Upper lobe of right lung (tissue), 1 donor: ENCODE measurements around the gene COL6A2. TPM values are rescaled to one million over a fixed set of nuclear protein-coding genes. Genes with fewer than 3 reads are reported as not detected.
A peak's percentile ranks its signal among the peaks of the same experiment; 100 is the strongest.

ENCODE experiments used
- ATAC-seq: fragments of 200-7000 bp; cut with Tn5 transposase; one replicate; pipeline ENCODE4 v1.9.1; 2020; ENCODE audit warnings: mild to moderate bottlenecking, moderate library complexity
- DNase-seq: peaks from one replicate; pipeline ENCODE4 v3.0.0-alpha.2; 2020
- H3K27ac ChIP-seq: fragments of 200-600 bp; one replicate; pipeline ENCODE4 v1.8.0; 2022
- H3K27me3 ChIP-seq: fragments of 200-600 bp; one replicate; pipeline ENCODE4 v1.8.0; 2022; ENCODE audit warnings: mild to moderate bottlenecking
- H3K36me3 ChIP-seq: fragments of 200-600 bp; one replicate; pipeline ENCODE4 v1.8.0; 2022
- H3K4me1 ChIP-seq: fragments of 200-600 bp; one replicate; pipeline ENCODE4 v1.8.0; 2022
- H3K4me3 ChIP-seq: fragments of 200-600 bp; one replicate; pipeline ENCODE4 v1.8.0; 2022; ENCODE audit warnings: mild to moderate bottlenecking
- H3K9me3 ChIP-seq: fragments of 200-600 bp; one replicate; pipeline ENCODE4 v1.8.0; 2022
- intact Hi-C: fragments of 100-400 bp; cut with DNase I; formaldehyde crosslinking; loops from one replicate; pipeline ENCODE4 v1.11.0; 2022
- total RNA-seq: library from RNA; stranded (reverse); fragmentation: NEBNext Ultra II Directional; extraction: Animal tissue kit (Norgen Biotek cat#: 25700); gene quantifications from one replicate; pipeline ENCODE4 v1.2.1, GENCODE V29; 2021
- TF ChIP-seq, protein P1 (sequence below): fragments of 200-600 bp; IDR thresholded peaks from one replicate; pipeline ENCODE4 v1.8.0; 2022; ENCODE audit warnings: antibody characterized with exemption
- donor health status: DM: no; HTN: yes; CAD: no; lungs with severe emphysema.

COL6A2 gene
- total RNA-seq, 1 donor from 2014 or later = 269 TPM

- no peaks in the 10 kb centered on the region for H3K4me1 ChIP-seq
- H3K27ac ChIP-seq = no peak overlapping the region
- no peak for ATAC-seq
- DNase-seq = no peak
- intact Hi-C loops = no loop called here
- no peaks in the 10 kb centered on the region for H3K36me3 ChIP-seq
- H3K9me3 ChIP-seq = no peaks in the 10 kb centered on the region
- H3K4me3 ChIP-seq = no peak overlapping the region
- no peaks in the 10 kb centered on the region for H3K27me3 ChIP-seq
- TF ChIP-seq, protein P1, sequence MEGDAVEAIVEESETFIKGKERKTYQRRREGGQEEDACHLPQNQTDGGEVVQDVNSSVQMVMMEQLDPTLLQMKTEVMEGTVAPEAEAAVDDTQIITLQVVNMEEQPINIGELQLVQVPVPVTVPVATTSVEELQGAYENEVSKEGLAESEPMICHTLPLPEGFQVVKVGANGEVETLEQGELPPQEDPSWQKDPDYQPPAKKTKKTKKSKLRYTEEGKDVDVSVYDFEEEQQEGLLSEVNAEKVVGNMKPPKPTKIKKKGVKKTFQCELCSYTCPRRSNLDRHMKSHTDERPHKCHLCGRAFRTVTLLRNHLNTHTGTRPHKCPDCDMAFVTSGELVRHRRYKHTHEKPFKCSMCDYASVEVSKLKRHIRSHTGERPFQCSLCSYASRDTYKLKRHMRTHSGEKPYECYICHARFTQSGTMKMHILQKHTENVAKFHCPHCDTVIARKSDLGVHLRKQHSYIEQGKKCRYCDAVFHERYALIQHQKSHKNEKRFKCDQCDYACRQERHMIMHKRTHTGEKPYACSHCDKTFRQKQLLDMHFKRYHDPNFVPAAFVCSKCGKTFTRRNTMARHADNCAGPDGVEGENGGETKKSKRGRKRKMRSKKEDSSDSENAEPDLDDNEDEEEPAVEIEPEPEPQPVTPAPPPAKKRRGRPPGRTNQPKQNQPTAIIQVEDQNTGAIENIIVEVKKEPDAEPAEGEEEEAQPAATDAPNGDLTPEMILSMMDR = no peak
Observed at GRCh38 chr21:46078978-46079351, 18.9 kb upstream of the COL6A2 start.

- intact Hi-C loops = no loop called here
Observed at GRCh38 chr21:46079352-46080170, 18.4 kb upstream of the COL6A2 start.

DNA sequence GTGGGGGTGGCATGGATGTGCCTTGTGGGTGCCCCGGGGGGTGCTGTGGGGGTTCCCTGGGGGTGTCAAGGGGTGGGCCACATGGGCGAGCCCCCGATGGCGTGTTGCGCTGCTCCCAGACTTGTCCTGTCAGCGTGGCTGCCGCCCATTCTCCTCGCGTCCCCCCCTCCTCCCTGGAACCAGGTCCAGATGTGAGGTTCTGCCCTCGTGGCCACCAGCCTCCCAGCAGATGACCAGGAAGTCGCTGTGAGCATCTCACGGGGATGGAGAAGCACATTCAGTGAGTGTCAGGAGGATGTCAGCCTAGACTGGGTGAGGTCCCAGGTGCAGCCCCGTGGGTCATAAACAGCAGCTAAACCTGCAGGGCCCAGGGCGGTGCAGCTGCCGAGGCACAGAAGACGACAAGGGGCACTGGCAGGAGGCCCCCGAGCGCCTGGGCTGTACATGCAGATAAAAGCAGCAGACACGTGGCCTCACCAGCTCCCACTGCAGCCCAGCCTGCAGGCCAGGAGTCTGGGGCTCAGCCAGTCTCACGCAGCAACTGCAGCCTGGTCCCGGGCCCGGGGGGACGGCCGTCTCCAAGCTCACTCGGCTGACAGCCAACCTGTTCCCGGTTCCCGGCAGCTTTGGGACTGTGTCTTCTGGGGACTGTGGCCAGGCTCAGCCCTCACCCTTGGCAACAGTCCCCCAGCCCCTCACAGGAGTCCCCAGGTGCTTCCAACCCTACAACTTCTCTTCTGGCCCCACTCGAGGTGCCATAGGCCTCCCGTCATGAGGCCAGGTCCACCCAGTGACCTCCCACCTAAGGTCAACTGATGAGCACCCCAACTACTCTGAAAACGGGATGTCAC is 17.5 kb upstream of the COL6A2 start:
- ATAC-seq (no peak), DNase-seq (peak; percentile 60)
- no peak overlapping the region for H3K27ac ChIP-seq
- intact Hi-C loops = no loop called here
- no peaks in the 10 kb centered on the region for H3K9me3 ChIP-seq
- TF ChIP-seq, protein P1 = no peak
- no peaks in the 10 kb centered on the region for H3K36me3 ChIP-seq
- H3K27me3 ChIP-seq = no peaks in the 10 kb centered on the region
- H3K4me1 ChIP-seq = no peaks in the 10 kb centered on the region
- H3K4me3 ChIP-seq = no peak overlapping the region

More at GRCh38 chr21:46079352-46080170, 18.4 kb upstream of the COL6A2 start:
- no peak overlapping the region for H3K27ac ChIP-seq
- H3K36me3 ChIP-seq = no peaks in the 10 kb centered on the region
- no peaks in the 10 kb centered on the region for H3K27me3 ChIP-seq
- peak; percentile 59 for DNase-seq
- H3K9me3 ChIP-seq = no peaks in the 10 kb centered on the region
- no peaks in the 10 kb centered on the region for H3K4me1 ChIP-seq
- H3K4me3 ChIP-seq = no peak overlapping the region
- ATAC-seq = no peak
- TF ChIP-seq, protein P1 = no peak

DNA sequence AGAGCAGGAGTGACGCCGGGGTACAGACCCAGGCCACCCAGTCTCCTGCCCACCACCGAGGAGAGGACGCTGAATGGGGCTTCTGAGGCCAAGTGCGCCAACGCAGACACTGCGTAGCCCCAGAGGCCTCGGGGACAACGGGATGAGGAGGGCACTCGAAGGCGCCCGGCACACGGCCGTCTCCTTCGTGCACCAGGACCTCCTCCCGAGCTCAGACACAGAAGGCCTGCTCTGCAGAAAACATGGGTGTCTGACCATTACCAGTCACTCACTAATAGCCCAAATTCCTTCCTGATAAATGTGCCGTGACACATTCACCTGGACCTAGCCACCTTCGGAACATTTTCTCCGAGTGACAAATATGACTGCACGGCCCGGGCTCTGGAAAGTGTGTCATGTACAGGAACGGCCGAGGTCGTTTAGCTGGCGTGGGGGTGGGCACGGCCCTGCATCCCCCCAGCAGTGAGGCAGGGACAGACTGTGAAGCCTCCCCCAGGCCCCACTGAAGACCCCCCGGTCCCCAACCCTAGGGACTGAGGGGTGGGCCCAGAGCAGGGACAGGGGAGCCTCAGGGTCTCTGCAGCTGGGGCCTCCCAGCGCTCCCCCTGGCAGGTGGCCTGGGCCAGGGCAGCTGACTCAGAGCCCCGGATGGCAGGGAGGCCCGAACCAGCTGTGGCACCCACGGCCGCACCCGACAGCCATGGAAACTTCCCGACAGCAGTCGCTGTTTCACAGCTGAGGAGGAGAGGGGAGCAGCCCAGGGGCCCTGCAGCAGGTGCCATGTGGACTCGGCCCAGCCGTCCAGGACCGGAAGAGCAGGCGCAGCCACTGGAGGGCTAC is 16.7 kb upstream of the COL6A2 start:
- intact Hi-C loops = no loop called here
- Histone ChIP-seq H3K27ac (no peak overlapping the region), H3K9me3 (no peaks in the 10 kb centered on the region), H3K4me1 (no peaks in the 10 kb centered on the region), H3K4me3 (no peak overlapping the region), H3K36me3 (no peaks in the 10 kb centered on the region), H3K27me3 (no peaks in the 10 kb centered on the region)
- ATAC-seq (no peak), DNase-seq (peak; percentile 54)
- TF ChIP-seq, protein P1 = no peak
